GM10248 (cell line): ENCODE data around the gene FBF1.

Source experiments
- CTCF ChIA-PET: fragments of 300-600 bp; sonication (Branson Sonifier 250); formaldehyde crosslinking; extraction: SDS; loops from one replicate; lab custom pipeline; 2021; ENCODE audit warnings: antibody characterized with exemption; lab: Yijun Ruan, JAX
- POLR2A ChIA-PET: fragments of 350-650 bp; sonication (Branson Sonifier 250); formaldehyde crosslinking; extraction: SDS; loops from one replicate; lab custom pipeline; 2020; ENCODE audit warnings: antibody characterized with exemption; lab: Yijun Ruan, JAX
- DNase-seq: peaks from one replicate; pipeline ENCODE4 v3.0.0; 2012; ENCODE audit errors: extremely low spot score
- CTCF ChIP-seq: IDR thresholded peaks from 2 replicates; pipeline ENCODE4 v1.5.1; 2012; ENCODE audit warnings: mild to moderate bottlenecking, low read depth; ENCODE audit errors: extremely low read depth, missing control alignments, control extremely low read depth

Gene FBF1

DNA sequence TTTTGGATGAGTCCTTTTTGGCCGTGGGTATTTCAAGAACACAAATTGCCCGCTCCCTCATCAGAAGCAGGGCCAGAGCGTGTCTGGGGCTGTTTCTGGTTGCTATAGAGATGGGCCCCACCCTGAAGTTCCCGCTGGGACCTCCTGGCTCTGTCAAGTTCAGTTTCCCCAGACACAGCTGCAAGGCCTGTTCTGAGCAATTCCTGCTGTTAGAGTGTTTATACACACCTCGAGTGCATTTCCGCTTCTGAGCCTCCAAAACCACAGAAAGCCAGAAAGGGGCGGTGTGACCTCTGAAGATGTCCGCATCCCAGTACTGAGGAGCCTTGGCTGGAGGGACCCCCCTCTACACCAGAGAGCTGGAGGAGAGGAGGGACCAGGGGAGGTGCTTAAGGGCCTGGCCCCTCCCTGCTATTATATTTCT lies 76.4 kb downstream of the FBF1 start:
- peak; percentile 79 for DNase-seq
- ChIA-PET CTCF (interaction anchor here (0.6 to 2.3 kb wide), 12 partner anchors 9 to 114 kb away, joined by 3 to 7 read pairs (median 3); partner anchors contain the start of gene TRIM65), POLR2A (interaction anchor here (0.6 to 1.0 kb wide), 4 partner anchors 9 to 231 kb away, joined by 3 to 5 read pairs (median 3); partner anchors contain the start of gene WBP2)
- TF ChIP-seq CTCF = no peak

DNA sequence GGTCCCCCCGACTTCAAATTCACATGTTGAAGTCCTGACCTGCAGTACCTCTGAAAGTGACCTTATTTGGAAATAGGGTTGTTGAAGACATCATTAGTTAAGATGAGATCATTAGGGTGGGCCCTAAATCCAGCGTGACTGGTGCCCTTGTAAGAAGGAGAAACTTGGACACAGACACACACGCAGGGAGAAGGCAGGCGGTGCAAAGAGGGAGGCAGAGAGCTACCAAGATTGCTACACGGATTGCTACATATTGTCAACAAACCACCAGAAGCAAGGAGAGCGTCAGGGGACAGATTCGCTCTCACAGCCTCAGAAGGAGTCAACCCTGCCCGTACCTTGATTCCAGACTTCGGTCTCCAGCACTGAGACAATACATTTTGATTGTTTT lies 78.9 kb downstream of the FBF1 start:
- no peak for TF ChIP-seq CTCF
- no peak for DNase-seq
- POLR2A ChIA-PET = interaction anchor here (1.4 kb wide), 1 partner anchor 82 kb away, joined by 3 read pairs; a partner anchor contains a TSS
- CTCF ChIA-PET = interaction anchor here (1.0 to 10.4 kb wide), 20 partner anchors 11 to 283 kb away, joined by 3 to 89 read pairs (median 5); partner anchors contain the start of genes TRIM47, TRIM65 and UNC13D
